ENCODE results near the gene SLC13A2. TPM values are rescaled to one million over a fixed set of nuclear protein-coding genes. Genes with fewer than 3 reads are reported as not detected.
A peak's percentile ranks its signal among the peaks of the same experiment; 100 is the strongest.

The SLC13A2 gene
- total RNA-seq, 1 experiment from 2014 or later = not detected

- no peak overlapping the region for H2AK5ac ChIP-seq (ENCODE audit: insufficient read length, low read length)
- no peak overlapping the region for H3K27ac ChIP-seq (ENCODE audit: insufficient read length, low read depth, low read length)
- no peak overlapping the region for H3K9ac ChIP-seq (ENCODE audit: extremely low read depth, insufficient read length, low read length)
- H3K4me1 Mint-ChIP-seq = peaks cover 0 to 26% of the 10 kb centered on the region in 2 experiments; a peak in 2 of 4 replicates
- no peaks in the 10 kb centered on the region for H3K9me3 ChIP-seq (ENCODE audit: control insufficient read depth, low read depth, low read length)
- no peak overlapping the region for H4K91ac ChIP-seq (ENCODE audit: insufficient read length, low read depth, low read length)
- no peaks in the 10 kb centered on the region for H3K23me2 ChIP-seq (ENCODE audit: insufficient read length, low read depth, low read length, poor library complexity, severe bottlenecking)
- H3K79me1 ChIP-seq (ENCODE audit: insufficient read depth, low read depth, low read length, poor library complexity, severe bottlenecking) = no peaks in the 10 kb centered on the region
- no peak overlapping the region for H3K18ac ChIP-seq (ENCODE audit: insufficient read length, low read depth, low read length)
- H4K5ac ChIP-seq (ENCODE audit: insufficient read length, low read depth, low read length) = no peak overlapping the region
- no peak overlapping the region for H2BK15ac ChIP-seq (ENCODE audit: low read depth, low read length)
- H3K23ac ChIP-seq (ENCODE audit: insufficient read length, low read depth, low read length) = no peak overlapping the region
- no peaks in the 10 kb centered on the region for H3K4me1 ChIP-seq (ENCODE audit: insufficient read depth, low read length)
- no peaks in the 10 kb centered on the region for H4K20me1 ChIP-seq (ENCODE audit: control insufficient read depth, insufficient read depth, insufficient read length)
- no peak overlapping the region for H2AFZ ChIP-seq (ENCODE audit: low read length)
- WGBS (ENCODE audit: extremely low coverage, insufficient read length, low lambda C conversion rate) = no CpG with 5 or more reads among the region's 7 CpGs
- H3K14ac ChIP-seq (ENCODE audit: insufficient read depth, low read length) = no peak overlapping the region
- no peak overlapping the region for H3K4me2 ChIP-seq (ENCODE audit: insufficient read depth, insufficient read length, low read length)
- H2BK5ac ChIP-seq (ENCODE audit: insufficient read length, low read length) = no peak overlapping the region
- no peak for DNase-seq
- H2BK20ac ChIP-seq (ENCODE audit: low read depth, low read length, poor library complexity, severe bottlenecking) = no peak overlapping the region
- H3K36me3 Mint-ChIP-seq (ENCODE audit: insufficient read depth in 1 of 3, low read depth in 3 of 3) = no peaks in the 10 kb centered on the region
- H3K4me3 Mint-ChIP-seq = no peak overlapping the region
- no peaks in the 10 kb centered on the region for H3K79me2 ChIP-seq (ENCODE audit: insufficient read depth, low read length)
- H3K56ac ChIP-seq (ENCODE audit: insufficient read length, low read depth, low read length) = no peak overlapping the region
- no peak overlapping the region for H3T11ph ChIP-seq (ENCODE audit: low read length)
- no peak overlapping the region for H4K8ac ChIP-seq (replicated peaks; ENCODE audit: insufficient read length, low read depth, low read length)
- no peak overlapping the region for H2BK12ac ChIP-seq (ENCODE audit: insufficient read length, low read depth, low read length)
- no peak overlapping the region for H2BK120ac ChIP-seq (ENCODE audit: low read depth, low read length, poor library complexity, severe bottlenecking)
- H3K27me3 Mint-ChIP-seq (ENCODE audit: low read depth) = peaks cover 12% of the 10 kb centered on the region
- no peak overlapping the region for H3K4ac ChIP-seq (ENCODE audit: low read depth, low read length)
- TF ChIP-seq, protein P1, sequence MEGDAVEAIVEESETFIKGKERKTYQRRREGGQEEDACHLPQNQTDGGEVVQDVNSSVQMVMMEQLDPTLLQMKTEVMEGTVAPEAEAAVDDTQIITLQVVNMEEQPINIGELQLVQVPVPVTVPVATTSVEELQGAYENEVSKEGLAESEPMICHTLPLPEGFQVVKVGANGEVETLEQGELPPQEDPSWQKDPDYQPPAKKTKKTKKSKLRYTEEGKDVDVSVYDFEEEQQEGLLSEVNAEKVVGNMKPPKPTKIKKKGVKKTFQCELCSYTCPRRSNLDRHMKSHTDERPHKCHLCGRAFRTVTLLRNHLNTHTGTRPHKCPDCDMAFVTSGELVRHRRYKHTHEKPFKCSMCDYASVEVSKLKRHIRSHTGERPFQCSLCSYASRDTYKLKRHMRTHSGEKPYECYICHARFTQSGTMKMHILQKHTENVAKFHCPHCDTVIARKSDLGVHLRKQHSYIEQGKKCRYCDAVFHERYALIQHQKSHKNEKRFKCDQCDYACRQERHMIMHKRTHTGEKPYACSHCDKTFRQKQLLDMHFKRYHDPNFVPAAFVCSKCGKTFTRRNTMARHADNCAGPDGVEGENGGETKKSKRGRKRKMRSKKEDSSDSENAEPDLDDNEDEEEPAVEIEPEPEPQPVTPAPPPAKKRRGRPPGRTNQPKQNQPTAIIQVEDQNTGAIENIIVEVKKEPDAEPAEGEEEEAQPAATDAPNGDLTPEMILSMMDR (conservative IDR thresholded peaks at IDR 0.05) = no peak
- H3K27me3 ChIP-seq (ENCODE audit: insufficient read depth, low read length) = no peaks in the 10 kb centered on the region
- H3K9me3 Mint-ChIP-seq = no peaks in the 10 kb centered on the region
- H3K27ac Mint-ChIP-seq = peak overlapping the region in 1 of 3 experiments; percentile 63; a peak in 1 of 7 replicates
Measured at GRCh38 chr17:28530926-28531325, 57.5 kb downstream of the SLC13A2 start.
